GM21786 (cell line): ENCODE measurements around the gene STRIP1.

ENCODE experiments used
- ATAC-seq: cut with Tn5 transposase; IDR thresholded peaks from one replicate; pipeline ENCODE4 v1.9.1; 2021; ENCODE audit not compliant: unreplicated experiment

The STRIP1 gene

GRCh38 chr1:110050602-110051261 lies 16.3 kb downstream of the STRIP1 start:
- ATAC-seq, result no peak

DNA sequence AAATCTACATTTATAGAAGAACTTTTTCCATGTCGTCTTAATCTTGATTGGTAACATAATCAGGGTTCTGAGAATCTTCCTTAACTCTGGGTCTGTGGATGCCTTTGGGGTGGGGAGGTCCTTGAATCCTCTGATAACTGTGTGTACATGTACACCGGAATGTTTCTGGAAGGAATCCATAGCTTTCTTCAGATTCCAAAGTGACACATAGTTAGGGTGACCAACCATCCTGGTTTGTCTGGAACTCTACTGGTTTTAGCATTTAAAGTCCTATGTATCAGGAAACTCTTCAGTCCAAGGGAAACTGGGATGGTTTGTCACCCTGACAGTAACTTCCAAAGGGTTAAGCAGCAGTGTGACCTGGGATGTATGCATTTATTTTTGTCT lies 16.8 kb downstream of the STRIP1 start:
- no peak for ATAC-seq

DNA sequence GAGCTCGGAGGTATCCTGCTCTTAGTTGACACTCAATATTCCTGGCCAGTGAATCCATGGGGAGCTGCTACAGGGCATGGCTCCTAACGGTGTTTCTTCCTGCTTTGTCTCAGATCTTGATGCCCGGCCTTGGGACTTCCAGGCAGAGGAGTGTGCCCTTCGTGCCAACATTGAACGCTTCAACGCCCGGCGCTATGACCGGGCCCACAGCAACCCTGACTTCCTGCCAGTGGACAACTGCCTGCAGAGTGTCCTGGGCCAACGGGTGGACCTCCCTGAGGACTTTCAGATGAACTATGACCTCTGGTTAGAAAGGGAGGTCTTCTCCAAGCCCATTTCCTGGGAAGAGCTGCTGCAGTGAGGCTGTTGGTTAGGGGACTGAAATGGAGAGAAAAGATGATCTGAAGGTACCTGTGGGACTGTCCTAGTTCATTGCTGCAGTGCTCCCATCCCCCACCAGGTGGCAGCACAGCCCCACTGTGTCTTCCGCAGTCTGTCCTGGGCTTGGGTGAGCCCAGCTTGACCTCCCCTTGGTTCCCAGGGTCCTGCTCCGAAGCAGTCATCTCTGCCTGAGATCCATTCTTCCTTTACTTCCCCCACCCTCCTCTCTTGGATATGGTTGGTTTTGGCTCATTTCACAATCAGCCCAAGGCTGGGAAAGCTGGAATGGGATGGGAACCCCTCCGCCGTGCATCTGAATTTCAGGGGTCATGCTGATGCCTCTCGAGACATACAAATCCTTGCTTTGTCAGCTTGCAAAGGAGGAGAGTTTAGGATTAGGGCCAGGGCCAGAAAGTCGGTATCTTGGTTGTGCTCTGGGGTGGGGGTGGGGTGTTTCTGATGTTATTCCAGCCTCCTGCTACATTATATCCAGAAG lies 19.4 kb downstream of the STRIP1 start:
- no peak for ATAC-seq

DNA sequence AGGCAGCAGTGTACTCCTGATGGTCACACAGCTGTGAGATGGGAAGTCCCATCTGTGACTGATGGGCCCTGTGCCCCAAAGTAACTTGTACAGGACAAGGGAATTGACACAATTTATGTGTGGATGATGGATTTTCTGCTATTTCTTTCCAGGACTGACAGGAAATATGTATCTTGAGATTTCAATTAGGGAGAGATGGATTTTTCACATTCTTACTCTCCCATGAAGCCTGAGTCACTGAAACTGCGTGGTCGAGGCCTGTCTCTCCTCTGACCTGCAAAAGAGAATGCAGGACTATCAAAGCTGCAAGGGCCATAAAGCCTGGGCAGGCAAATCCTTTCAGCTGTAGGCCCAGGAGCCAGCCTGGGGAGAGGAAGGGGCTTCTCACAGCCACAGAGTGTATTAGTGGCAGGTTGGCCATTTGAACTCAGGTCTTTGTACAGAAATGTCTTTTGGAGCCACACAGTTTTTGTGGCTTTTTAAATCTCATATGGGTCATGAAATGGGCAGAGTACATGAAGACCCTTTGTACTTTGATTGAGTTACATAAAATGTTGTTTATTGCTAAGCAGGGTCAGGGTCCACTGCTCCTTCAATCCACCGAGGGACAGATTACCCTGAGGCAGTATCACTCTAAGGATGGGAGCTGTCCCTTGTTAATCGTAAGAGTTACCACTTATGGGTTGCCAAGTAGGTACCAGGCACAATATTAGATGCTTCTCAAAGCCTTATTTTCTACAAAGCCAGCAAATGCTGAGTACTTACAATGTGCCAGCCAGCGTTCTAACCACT lies 21.3 kb downstream of the STRIP1 start:
- ATAC-seq, result no peak

GRCh38 chr1:110056285-110056683 lies 21.9 kb downstream of the STRIP1 start:
- no peak for ATAC-seq

- no peak for ATAC-seq
These were observed 22.4 kb downstream of the STRIP1 start for GRCh38 chr1:110056776-110057175.

DNA sequence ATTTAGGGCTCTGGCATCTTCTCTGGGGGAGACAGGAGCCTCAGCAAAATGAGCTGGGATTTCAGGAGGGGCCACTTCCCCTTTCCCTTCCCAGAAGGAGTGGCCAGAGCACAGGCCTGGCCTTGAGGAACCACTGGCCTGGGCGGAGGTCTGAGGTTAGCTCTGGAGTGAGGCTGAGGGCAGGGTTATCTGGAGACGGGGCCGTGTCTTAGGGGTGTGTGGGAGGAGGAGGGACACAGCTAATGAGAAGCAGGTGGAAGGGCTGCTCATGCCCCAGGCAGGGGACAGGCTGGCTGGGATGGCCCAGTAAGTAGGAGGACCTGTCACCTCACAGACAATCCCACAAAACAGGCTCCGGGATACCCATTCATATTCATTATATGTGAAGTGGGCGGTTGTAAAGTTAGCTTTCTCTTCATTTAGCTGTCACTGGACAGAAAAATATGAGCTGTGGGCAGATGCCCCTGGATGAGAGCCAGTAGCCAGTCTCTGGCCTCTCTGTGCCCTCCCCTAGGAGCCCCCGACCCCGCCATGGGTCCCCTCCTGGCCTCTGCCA lies 23.6 kb downstream of the STRIP1 start:
- ATAC-seq, result no peak

GRCh38 chr1:110058591-110058990 lies 24.2 kb downstream of the STRIP1 start:
- no peak for ATAC-seq

- no peak for ATAC-seq
These were observed 24.9 kb downstream of the STRIP1 start for GRCh38 chr1:110059133-110059863.

DNA sequence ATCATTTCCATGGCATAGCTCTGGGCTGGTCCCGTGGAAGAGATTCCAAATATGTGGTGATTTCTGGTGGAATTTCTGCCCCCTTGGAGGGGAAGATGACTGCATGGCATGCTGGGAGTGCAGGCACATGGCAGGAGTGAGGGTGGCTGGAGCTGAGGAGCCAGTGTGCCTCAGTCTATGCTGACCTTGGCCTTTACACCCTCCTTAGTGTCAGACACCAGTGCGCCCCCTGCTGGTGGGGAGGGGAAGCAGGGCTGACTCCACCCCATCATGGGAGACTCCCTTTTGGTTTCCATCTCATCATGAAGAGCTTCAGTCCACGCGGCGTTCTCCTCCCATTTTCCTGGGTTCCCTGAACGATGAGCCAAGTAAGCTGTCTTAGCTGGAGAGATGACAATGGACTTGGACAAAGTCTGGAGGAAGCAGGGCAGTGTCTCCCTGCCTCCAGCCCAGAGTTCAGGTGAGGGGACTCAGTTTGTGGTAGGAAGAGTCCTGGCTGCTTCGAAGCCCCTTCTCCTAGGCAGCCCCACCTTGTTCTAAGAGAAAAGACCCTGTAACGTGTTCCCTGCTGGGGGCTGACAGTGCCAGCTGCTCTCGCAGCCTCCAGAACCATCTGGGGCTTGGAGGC lies 25.7 kb downstream of the STRIP1 start:
- no peak for ATAC-seq

DNA sequence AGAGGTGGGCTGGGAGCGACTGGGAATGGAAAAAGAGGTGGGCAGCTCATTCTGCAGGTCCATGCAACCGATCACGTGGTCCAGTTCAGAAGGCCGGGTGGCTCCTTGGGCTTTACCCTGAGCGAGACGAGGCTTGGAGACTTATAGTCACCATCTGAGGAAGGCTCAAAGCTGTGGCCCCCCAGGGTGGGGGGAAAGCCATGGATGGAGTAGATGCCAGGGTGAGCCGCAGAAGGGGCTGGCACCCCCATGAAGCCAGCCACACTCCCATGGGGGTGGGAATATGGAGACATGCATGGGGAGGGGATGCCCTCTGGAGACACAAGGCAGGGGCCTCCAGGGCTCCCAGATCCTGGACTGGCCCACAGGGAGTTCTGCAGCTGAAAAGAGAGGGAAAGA lies 26.2 kb downstream of the STRIP1 start:
- no peak for ATAC-seq

DNA sequence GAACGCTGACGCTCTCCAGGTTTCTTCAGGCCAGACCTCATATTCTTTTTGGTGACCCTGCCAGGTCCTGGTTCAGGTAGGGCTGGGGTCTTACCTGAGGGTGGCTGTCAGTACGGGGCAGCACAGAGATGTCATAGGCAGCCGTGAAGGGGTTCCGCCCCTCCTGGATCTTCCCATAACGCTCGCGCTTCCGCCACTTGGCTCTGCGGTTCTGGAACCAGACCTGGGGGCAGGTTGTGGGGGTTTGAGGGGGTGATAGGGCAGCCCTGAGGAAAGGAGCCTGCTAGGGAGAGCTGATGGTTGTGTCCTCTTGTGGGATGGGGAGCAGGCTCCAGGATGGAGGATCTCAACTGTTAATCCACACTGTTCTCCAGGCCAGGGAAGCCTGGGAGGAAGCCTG lies 26.9 kb downstream of the STRIP1 start:
- ATAC-seq, result no peak

- ATAC-seq, result no peak
These were observed 28.2 kb downstream of the STRIP1 start for GRCh38 chr1:110062612-110063011.

GRCh38 chr1:110063781-110064180 lies 29.4 kb downstream of the STRIP1 start:
- ATAC-seq, result no peak

GRCh38 chr1:110064576-110065337 lies 30.3 kb downstream of the STRIP1 start:
- ATAC-seq, result no peak

DNA sequence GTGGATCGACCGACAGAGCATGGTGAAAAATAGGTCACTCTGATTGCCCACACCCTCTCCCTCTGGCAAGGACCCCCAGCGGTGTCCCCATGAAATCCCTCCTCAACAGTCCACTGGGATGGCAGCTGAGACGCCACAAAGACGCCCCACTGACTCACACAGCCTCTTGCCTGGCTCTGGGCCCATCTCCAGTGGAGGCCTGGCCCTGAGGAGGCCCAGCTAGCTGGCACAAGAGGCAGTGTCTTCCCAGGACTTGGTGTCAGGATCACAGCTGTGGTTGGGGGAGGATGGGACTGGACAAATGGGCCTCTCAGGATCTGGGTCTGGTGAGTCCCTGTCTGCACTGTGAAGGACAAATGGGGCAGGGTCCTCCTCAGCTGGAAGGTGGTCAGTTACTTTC lies 31.4 kb downstream of the STRIP1 start:
- no peak for ATAC-seq

DNA sequence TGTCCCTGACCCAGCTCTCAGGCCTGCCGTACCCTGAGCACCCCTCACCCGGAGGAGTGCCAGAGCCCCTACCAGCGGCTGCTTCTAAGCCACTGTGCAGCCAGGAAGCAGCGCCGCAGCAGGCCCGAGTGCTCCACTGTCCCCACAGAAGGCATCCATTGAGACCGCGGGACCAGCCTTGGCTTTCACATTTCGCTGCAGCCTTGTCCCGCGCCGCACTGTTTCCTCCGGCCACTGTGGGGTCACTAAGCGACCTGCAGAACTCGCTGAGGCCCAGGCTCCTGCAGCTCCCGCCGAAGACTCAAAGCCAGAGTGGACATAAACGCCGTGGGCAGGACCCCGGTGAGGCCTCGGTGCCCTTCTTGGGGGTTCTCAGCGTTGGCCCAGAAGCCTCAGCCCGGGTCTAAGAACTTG lies 33.1 kb downstream of the STRIP1 start:
- ATAC-seq, result no peak

DNA sequence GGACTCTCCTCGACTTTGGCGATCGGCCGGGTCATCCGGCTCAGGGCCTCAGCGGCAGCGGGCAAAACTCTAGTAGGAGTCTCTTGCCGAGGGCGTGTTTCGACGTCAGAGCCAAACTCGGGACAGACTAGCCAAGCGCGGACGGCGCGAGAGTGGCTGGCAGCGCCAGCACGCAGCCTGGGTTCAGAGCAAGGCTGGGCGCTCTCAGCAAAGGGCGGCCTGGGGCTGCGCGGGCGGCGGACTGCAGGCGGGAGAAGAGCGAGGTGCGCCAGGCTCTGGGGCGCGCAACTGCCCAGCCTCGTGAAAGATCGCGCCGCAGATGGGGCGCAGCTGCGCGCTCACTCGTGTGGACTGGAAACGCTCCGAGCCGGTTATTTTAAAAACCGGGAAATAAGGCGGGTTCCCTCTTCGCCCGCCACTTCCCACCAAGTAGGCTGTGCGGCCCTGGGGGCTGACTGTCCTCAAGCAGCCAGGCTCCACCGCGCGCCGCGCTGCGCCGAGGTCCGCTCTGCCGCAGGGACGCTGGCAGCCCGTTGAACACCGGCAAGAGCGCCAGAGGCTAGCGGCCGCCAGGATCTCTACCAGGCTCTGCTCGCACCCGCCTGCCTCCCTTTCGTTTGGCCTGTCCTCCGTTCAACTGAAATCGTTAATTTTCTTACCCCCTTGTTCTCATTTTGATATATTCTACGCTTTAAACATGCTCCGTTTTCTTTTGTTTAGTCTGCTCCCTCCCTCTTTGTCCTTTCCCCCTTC lies 33.6 kb downstream of the STRIP1 start:
- no peak for ATAC-seq
